Stimulated activated CD4-positive, alpha-beta T cell treated with anti-CD3 and anti-CD28 coated beads, Interleukin-1b, Interleukin-23, amount 100 ng/mL, for 24 hours (primary cell): ENCODE data around the gene OR4D1.
"Not testable (repeated sequence)": the region's sequence is repeated elsewhere in the genome, so short reads cannot be mapped to it uniquely, and the experiment has no call there.

Experiments
- DNase-seq, 4 experiments: peaks; one replicate each; pipeline ENCODE4 v3.0.0-alpha.2; 2020; ENCODE audit warnings: low read depth in 4 of 4, low spot score in 1 of 4

The OR4D1 gene

GRCh38 chr17:58147930-58148434 lies at the start of gene OR4D1:
TSS of gene OR4D1 (plus strand) at chr17:58148384. CDS start at chr17:58155154, 6,770 bp downstream.
- no peak for DNase-seq

GRCh38 chr17:58100506-58100905 lies 47.7 kb upstream of the OR4D1 start:
- DNase-seq: no peak

- not testable (repeated sequence) for DNase-seq
These were observed 46.3 kb upstream of the OR4D1 start for GRCh38 chr17:58101898-58102297.

GRCh38 chr17:58105093-58105492 lies 43.1 kb upstream of the OR4D1 start:
- DNase-seq: no peak

- no peak for DNase-seq
These were observed 40.9 kb upstream of the OR4D1 start for GRCh38 chr17:58107306-58107705.

GRCh38 chr17:58109197-58109596 lies 39.0 kb upstream of the OR4D1 start:
- no peak for DNase-seq

- DNase-seq: no peak
These were observed 38.2 kb upstream of the OR4D1 start for GRCh38 chr17:58110012-58110411.

GRCh38 chr17:58111676-58112075 lies 36.5 kb upstream of the OR4D1 start:
- no peak for DNase-seq

GRCh38 chr17:58112970-58113631 lies 35.1 kb upstream of the OR4D1 start:
- DNase-seq: peak; percentile 70 to 87 (median 76)

- no peak for DNase-seq
These were observed 34.2 kb upstream of the OR4D1 start for GRCh38 chr17:58113947-58114346.

GRCh38 chr17:58117382-58117781 lies 30.8 kb upstream of the OR4D1 start:
- no peak for DNase-seq

GRCh38 chr17:58119491-58119890 lies 28.7 kb upstream of the OR4D1 start:
- DNase-seq: no peak

- DNase-seq: peak in 3 of 4 experiments; percentile 14 to 16 (median 16)
These were observed 27.9 kb upstream of the OR4D1 start for GRCh38 chr17:58120195-58120822.

GRCh38 chr17:58121925-58122324 lies 26.3 kb upstream of the OR4D1 start:
- DNase-seq: no peak

- no peak for DNase-seq
These were observed 20.3 kb upstream of the OR4D1 start for GRCh38 chr17:58127846-58128245.

GRCh38 chr17:58132697-58133096 lies 15.5 kb upstream of the OR4D1 start:
- DNase-seq: not testable (repeated sequence)

- DNase-seq: no peak
These were observed 11.4 kb upstream of the OR4D1 start for GRCh38 chr17:58136669-58137279.

GRCh38 chr17:58141505-58141904 lies 6.7 kb upstream of the OR4D1 start:
- no peak for DNase-seq

- DNase-seq: not testable (repeated sequence)
These were observed 4.8 kb upstream of the OR4D1 start for GRCh38 chr17:58143335-58143734.

- no peak for DNase-seq
These were observed 3.4 kb upstream of the OR4D1 start for GRCh38 chr17:58144801-58145200.

- no peak for DNase-seq
These were observed 425 bp downstream of the OR4D1 start for GRCh38 chr17:58148609-58149008.

GRCh38 chr17:58150394-58150793 lies 2.2 kb downstream of the OR4D1 start:
- DNase-seq: no peak
